Endometrial microvascular endothelial cells (primary cell): Measurements from ENCODE around the gene EGFR. TPM values are rescaled to one million over a fixed set of nuclear protein-coding genes. Genes with fewer than 3 reads are reported as not detected.

Experiments
- in situ Hi-C: cut with HindIII; loops from 2 replicates; pipeline ENCODE4 v1.10.0; 2017; ENCODE audit warnings: low sequenced_read_pairs, low pct_unique_long_range_greater_than_20kb; ENCODE audit errors: inconsistent ontology term
- total RNA-seq: library from RNA; depleted of rRNA; stranded (reverse); fragments of >200 nt; gene quantifications from one replicate; pipeline ENCODE4 v1.2.3, GENCODE V29; 2015; ENCODE audit errors: inconsistent ontology term

The EGFR gene
- total RNA-seq, 1 donor from 2014 or later: 4.8 TPM

DNA sequence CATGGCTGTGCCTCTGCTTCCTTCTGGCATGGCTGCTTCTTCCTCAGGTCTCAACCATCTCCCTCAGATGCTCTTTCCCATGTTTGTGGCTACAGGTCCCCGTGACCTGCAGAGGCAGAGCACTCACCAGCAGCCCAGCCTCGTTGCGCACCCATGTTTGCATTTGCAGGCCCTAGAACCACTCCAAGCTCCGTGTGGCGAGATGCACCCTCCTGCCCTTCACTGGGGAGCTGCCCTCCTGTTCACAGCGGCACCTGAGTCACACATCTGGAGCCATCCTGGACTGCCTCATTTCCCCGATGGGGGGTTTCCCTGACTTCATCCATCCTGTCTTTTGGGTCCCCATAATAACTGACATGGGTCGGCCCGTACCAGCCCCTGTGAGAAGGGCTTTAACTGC lies 35.9 kb downstream of the EGFR start:
- in situ Hi-C loops: no loop called here

DNA sequence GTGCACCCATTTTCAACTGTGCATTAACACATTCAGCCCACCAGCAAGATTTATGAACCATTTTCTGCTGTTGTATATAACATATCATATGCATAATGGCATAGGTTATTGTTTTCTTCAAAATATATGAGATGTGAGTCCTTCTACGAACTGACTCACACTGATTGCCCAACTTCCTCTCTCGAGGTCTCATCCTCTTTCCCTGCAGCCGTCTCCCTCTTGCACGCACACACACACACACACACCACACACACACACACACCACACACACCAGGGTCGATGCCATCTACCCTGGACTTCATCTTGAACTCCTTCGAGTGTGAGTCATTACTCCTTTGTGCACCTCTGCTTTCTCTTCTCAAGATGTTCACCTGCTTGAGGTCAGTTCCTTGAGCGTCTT lies 36.7 kb downstream of the EGFR start:
- in situ Hi-C loops: no loop called here

DNA sequence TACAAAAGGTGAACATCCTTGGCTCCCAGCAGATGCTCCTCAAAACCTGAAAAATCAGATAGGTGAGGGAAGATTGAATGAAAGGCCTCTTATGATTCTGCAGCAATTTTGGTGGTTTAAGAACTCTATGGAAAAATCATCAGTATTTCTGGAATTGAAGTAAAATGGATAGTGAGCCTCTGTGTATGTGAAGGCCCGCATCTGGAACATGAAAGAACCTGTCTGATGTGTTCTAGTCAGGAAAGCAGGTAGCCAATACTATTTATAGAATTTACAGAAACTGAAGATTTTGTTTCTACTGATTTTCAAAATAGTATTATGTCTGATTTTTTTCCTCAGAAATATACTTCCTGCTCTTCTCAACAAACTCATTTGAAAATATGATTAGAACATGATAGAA lies 37.3 kb downstream of the EGFR start:
- in situ Hi-C loops: no loop called here

DNA sequence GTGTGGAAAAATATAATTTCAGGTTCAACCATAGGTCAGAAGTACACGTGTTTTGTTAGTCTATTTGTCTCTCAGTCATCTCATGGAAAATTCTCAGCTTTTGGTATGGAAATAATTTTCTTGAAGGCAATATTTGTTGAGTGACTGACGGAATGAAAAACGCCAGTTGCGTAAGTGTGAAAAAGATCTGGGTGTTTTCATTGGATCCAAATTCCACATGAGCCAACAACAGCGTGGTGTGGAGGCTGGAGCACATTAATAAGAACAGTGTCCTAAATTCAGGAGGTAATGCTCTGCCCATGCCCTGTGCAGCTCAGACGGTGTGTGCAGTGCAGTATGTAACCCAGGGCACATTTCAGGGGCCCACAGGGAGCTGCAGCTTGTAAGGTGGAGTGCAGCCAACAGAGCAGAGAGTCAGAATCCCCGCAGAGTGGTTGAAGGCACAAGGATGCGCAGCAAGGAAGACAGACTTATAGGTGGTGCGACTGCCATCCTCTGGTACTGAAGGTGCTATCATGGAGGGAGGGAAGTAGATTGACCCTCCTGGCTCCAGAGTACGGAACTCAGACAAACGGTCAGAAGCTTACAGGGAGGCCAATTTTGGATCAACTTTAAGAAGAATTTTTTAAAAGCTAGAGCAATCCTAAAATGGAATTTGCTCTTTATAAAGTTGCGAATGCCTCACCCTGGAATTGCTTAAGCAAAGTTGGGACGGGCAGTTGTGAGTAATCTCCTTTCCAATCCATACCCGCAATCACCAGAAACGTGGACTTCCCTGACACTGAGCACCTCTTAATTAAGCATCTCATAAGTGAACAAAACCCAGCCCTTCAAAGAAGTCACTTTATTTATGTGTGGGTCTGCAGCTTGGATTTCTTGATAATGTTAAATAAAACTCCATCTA lies 38.0 kb downstream of the EGFR start:
- in situ Hi-C loops: no loop called here

DNA sequence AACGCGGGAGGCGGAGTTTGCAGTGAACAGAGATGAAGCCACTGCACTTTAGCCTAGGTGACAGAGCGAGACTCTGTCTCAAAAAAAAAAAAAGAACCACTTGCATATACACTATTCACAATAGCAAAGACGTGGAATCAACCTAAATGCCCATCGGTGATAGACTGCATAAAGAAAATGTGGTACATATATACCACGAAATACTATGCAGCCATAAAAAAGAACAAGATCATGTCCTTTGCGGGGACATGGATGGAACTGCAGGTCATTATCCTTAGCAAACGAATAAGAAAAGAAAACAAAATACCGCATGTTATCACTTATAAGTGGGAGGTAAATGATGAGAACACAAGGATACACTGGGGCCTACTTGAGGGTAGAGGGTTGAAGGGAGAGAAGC lies 39.5 kb downstream of the EGFR start:
- in situ Hi-C loops: no loop called here

DNA sequence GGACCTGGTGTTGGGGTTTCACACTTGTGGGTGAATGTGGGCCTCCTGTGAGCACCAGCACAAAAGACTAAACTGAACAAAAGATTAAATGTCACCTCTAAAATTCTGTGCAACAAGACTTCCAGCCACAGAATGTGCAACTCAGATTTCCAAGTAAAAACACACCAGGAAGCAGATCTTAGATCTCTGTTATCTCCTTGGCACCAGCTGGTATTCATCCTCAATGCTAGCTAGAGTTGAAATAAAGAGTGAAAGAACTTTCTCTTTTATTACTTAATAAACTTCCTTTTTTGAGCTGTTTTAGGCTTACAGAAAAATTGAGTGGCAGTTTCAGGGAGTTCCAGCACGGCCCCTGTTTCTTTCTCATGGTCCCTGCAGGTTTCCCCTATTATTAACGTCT lies 40.2 kb downstream of the EGFR start:
- in situ Hi-C loops: no loop called here

DNA sequence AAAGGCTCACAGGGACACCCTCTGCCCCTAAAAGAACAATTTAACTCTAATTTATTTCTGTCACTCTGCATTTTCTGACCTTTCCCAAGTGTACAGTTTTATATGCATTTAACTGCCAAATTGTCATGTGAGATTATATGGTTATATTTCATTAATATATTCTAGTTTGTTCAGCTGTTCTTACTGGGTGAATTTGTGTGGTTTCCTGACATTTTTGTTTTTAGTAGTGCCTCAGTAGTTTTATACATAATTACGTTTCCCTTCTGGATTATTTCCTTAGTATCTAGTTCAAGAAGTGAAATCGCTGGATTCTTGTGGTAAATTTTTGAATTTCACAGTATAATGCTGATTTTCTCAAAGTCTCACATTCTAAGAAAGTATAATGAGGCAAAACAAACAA lies 41.3 kb downstream of the EGFR start:
- in situ Hi-C loops: no loop called here

DNA sequence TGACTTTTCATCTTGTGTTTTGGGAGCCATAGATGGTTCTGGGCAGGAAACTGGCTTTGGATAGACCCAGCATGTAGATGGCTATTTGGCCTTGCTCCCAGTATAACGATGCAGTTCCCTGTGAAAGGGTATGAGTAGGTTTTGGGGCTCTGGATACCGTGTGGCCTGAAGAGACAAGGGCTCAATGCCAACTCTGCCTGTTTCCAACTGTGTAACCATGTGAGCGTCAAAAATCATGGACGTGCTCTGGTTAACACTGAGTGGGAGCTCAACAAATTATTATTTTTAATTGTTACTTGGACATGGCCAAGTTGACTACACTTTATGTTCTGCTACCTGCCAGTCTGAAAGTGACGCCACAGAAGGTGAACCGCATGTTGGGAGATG lies 41.8 kb downstream of the EGFR start:
- in situ Hi-C loops: no loop called here

DNA sequence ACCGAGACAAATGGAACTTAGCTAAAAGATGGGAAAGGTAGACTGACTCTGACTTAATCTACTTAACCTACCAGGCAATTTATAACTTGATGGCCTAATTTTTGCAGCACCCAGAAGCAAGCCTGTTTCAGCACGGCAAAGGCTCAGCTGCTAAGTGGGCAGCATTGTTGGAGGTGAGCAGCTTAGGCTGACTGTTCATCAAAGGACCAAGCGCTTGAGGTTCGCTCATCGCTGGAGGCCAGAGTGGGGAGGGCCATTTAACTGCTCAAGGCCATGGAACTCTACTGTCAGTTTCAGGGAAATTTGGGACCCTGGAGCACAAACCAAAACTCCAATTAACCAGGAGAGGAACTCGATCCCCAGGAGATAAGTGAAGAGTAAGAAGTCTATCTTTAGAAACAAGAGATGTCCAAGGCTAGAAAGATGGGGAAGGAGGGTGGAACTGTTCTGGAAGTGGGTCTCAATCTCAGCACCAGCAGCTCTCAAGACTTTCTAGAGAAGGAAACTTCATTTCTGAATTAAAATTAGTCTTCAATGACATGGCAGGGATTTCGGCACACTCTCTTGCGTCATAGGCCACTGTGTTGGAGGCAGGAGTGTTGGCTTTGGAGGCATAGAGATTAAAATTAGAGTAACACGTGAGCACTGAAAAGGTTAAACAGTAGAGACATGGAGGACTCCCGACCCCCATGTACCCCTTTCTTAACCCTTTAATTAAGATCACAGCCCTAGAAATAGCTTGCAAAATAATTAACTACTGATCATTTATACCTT lies 43.1 kb downstream of the EGFR start:
- in situ Hi-C loops: no loop called here

DNA sequence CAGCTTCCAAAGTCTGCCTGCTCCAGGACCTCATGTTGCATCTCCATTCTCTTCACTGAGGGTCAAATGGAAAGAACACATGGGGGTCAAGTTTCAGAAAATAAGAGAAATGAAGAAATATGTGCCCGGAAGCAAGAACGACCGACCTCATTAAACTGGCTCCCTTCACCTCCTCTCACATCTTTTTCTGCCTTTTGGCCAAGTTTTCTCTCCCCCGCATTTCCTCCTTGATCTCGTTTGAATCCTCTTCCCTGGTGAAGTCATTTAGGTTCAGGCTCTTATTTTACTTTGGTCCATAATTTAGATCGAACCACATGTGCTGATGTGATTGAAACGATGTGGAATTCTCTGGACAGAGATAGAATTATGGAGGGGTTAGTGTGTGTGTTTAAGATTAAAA lies 44.2 kb downstream of the EGFR start:
- in situ Hi-C loops: no loop called here

DNA sequence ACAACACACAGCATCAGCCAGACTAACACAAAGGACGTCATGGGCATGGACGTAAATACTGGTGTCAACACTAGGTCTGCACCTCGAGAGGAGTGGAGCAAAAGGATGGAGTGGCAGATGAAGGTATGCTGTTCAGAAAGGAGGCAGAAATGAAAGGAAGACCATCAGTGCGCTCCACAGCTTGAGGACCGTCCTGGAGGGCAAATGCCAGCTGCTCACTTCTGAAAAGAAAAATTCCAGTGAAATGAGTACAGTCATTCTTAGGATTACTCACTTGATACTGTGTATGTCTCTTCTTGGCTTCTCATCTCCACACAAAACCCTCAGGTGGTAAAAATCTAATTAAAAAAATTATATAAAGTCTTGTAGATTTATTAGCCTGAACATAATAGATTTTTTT lies 44.8 kb downstream of the EGFR start:
- in situ Hi-C loops: no loop called here

DNA sequence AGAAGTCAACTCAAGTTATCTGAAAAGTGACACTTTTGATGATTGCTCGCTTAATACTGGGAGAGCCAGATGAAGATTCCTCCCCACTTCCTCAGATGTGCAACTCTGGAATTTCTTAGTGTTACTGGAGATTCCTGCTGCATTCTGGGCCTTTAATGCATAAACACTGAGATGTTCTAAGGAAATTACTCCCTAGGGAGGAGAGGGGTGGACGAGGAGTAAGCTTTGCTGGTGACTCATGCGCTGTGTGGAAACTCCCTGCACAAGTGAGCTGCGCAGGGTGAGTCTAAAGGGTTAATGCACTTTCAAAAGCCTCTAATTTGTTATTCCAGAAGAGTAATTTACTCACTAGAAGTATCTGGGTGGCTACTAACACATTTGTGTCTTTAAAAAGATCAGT lies 46.3 kb downstream of the EGFR start:
- in situ Hi-C loops: no loop called here

DNA sequence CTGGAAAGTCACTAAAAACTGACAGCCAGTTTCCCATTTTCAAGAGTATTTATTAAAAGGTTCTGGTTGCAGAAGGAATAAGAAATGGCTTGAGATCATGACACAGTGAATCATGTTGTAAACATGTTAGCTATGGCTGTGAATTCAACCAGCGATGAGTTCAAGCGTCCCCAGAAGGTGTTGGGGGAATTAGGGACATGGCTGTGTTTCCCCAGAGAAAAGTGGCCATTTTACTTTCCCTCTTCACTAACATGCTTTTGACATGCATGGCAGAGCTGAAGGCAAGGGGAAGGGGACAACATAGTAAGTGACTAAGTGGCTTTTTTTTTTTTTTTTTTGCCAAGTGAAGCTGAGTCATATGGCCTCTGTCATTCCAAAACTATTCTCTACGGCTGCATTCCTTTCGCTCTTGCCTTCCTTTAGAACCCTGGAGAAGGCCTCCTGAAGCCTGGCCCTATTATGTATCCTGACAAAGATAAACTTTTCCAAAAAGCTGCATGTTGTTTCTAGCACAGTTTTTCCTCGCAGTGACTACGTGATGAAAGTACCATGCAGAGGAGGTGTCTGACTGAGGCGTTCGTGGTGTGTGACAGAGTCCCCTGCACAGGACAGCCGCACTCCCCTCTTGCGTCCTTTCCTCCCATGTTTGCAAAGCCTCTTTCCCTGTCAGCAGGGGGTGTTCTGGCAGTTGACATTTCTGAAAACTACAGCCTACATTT lies 46.9 kb downstream of the EGFR start:
- in situ Hi-C loops: no loop called here

DNA sequence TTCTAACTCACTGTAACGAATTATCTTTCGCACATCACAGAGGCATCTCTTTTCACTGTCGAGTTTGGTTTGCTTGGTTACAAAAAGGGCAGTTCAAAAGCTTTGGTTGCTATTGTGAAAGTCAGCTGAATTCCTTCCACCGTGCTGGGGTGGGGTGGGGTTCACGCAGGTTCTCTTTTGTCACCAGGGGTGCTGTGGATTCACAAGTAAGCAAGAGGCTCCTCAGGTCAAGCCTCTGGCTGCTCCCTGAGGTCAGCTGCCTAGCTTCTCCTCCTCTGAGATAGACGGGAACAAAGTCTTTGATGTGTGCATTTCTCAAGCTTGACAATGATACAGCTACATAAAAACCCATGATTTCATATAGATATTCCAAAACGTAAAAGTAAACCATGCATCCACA lies 47.7 kb downstream of the EGFR start:
- in situ Hi-C loops: no loop called here

DNA sequence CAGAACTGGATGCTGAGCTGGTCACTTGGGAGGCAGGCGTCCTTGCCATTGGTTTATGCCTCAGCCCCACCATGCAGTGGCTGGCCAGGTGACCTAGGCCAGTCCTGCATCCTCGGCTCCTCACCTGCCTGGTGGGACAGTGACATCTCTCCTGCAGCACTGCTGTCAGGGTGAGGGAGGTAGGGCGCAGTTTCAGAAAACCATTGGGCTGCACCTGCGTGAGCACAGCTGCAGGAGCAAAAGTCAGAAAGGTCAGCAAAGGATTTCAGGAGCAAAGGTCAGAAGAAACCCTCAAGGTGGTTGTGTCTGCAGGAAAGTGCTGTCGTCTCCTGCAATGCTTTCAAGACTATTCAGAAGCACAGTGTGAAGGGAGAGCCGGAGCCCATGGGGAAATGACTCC lies 48.1 kb downstream of the EGFR start:
- in situ Hi-C loops: no loop called here

DNA sequence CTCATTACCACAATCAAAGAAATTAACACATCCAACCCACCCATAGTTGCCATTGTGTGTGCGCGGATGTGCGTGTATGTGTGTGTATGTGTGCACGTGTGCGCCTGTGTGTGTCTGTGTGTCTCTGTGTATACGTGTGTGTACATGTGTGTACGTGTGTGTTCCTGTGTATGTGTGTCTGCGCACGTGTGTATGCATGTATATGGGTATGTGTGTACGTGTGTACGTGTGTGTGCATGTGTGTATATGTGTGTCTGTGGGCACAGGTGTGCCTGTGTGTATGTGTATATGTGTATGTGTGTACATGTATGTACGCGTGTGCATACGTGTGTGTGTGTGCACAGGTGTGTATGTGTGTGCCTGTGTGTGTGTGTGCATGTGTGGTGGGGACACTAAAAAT lies 48.9 kb downstream of the EGFR start:
- in situ Hi-C loops: no loop called here

DNA sequence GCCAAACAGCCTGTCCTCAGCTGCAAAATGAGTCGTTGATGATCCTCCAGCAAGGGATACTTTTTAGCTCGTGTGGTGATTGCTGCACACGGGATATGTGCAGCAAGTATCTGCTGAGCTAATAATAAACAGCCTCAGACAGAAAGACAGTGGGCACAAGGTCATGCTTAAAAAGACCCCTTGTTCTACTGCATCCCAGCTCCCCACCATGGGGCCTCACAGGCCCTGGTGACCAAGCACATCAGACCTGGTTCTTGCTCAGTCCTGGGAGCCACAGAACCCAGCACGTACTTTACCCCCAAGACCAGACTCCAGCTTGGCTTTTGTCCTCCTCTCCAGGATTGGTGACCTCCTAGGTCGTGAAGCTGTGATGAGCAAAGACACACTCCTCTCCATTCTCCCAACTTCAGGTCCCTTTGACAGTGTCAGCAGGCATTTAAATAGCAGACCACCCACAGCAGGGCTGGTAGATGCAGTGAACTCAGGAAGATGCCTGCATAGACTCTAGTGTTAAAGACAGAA lies 50.5 kb downstream of the EGFR start:
- in situ Hi-C loops: no loop called here

DNA sequence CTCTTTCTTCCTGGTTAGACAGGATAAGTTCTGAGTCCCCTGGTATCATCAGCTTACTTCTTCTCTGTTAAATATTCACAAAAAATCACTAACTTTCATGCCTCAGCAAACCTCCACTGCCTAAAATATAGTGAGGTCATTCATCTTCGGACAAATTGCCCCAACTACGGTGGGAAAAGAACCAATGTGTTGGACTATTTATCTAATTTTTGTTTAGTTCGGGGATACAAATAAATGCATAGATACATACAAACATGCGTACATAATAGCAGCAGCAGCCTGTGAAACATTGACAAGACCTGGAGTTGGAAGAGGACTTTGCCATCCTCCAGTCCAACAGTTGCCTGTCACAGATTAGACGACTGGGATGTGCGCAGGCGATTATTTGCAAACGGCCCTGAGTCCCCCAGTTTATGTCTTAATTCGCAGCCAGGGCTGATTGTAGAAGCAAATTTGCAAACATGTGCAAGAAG lies 51.5 kb downstream of the EGFR start:
- in situ Hi-C loops: no loop called here

DNA sequence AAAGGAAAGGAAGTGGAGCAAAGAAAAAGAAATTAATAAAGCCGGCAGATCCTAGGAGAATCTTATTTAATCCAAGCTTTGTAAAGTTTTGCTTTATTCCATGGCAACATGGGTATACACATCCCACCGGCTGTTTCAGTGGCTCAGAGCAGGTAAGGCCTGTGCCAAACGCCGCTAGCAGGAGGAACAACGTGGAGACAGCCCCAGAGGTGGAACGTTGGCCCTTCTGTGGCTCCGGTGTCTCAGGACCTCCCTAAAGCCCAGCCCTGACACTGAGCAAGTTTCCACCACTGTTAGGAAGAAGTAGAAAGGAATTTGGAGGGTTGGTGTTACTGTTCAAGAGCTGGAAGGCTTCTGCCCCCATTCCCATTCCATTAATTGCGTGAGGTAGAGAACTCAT lies 52.0 kb downstream of the EGFR start:
- in situ Hi-C loops: no loop called here
